ENCODE measurements around the gene PTPRN2.
"Not testable (repeated sequence)": the region's sequence is repeated elsewhere in the genome, so short reads cannot be mapped to it uniquely, and the experiment has no call there.

PTPRN2 gene

GRCh38 chr7:158261362-158262235 is 326.0 kb downstream of the PTPRN2 start:
- DNase-seq, result no peak

DNA sequence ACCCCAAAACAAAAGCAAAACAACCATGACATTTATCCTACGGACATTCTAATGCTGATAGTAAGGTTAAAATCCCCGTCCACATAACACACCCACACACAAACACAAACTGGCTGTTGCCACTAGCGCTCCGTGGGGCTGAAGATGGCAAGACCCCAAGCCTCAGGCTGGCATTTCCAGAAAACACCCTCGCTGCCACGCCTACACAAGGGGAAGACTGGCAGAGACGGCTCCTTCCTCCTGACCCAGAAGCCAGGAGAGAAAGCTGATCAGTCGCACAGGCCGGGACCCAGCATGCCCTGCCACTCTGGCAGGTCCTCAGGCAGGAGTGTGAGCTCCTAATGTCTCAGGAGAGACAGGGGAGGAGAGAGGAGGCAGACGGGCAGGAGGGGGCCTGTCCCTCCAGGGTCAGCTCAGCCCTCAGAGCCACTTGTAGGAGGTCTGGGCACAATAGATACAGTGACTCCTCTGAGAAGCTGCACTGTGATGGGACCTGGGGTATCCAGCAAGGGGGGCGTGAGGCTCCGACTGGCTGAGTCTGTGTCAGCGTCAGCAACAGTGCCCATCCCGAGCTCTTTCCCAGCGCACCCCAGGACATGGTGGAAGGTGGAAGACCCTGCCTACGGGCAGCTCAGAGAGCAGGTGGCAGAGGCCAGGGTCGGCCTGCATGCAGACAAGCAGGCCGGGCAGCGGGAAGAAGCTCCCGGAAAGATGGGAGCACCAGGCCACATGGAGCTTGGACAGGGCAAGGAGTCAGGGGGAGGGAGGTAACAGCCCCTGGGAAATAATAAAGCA is 326.9 kb downstream of the PTPRN2 start:
- no peak for DNase-seq

DNA sequence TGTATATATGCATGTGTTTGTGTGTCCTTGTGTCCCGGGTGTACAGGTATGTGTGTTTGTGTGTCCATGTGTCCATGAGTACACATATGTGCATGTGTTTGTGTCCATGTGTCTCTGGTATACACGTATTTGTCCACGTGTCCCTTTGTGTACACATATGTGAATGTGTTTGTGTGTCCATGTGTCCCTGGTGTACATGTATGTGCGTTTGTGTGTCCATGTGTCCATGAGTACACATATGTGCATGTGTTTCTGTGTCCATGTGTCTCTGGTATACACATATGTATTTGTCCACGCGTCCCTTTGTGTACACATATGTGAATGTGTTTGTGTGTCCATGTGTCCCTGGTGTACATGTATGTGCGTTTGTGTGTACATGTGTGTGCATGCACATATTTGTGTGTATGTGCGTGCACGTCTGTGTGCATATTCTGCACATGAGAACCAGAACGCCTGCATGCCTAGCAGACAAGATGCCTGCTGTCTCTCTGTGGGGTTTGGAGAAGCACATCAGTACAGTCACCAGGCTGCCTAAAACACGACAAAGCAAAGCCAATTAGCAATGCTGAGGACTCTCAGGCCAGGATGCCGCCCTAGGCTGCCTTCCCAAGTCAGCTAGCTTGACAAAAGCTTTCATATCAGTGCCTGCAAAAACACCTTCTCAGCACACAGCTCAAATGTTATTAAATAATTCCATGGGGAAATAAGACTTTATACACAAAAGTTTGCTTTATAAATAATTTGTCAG is 327.8 kb downstream of the PTPRN2 start:
- no peak for DNase-seq

- DNase-seq, result no peak
Observed at GRCh38 chr7:158259141-158259540, 328.5 kb downstream of the PTPRN2 start.

DNA sequence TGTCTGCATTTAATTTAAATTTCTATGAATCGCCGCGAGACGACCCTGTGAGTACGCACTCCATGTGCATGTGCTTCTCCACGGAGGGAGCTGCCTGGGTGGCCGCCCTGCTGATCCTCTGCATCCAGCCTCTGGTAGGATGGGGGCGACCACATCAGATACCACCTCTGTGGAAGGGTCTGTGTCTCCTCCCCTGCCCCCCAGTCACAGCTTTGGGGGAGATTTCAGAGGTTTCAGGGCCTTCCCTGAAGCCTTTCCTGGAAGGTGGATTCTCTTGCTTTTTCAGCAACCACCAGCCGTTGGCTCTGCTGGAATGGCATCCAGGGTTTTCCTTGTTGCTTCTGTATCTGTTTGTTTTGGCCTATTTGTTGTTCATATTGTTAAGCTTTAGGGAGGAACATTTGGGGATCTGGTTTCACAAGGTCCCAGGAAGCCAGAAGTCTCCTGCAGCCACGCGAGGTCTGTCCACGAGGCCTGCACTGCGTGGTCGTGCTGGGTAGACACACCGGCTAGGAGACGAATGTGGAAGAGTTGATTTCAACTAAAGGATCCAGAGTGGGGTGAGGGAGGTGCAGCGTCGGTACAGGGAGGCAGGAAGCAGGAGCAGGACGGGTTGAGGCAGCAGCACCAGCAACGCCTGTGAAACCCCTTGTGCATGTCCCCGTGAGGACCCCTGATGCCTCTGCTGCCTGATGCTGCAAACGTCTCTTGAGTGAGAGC is 329.1 kb downstream of the PTPRN2 start:
- DNase-seq, result no peak

GRCh38 chr7:158257516-158258410 is 329.9 kb downstream of the PTPRN2 start:
- no peak for DNase-seq

DNA sequence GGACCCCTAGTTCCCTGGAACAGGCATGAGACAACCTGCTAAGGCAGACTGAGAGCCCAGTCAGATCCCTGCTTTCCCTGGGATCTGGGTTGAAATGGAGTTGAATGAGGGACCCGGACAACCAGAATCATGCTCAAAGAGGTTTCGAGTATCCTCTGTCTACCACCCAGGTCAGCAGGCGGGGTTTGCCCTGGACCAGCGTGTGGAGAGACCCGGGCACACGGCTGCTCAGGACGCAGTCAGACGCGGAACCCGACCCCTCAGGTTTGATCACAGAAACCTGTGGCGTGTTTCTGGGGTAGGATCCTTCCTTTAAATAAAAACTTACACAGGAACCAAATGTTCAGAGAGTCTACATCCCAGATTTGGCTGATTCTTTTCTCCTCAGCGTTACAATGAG is 330.6 kb downstream of the PTPRN2 start:
- DNase-seq, result no peak

DNA sequence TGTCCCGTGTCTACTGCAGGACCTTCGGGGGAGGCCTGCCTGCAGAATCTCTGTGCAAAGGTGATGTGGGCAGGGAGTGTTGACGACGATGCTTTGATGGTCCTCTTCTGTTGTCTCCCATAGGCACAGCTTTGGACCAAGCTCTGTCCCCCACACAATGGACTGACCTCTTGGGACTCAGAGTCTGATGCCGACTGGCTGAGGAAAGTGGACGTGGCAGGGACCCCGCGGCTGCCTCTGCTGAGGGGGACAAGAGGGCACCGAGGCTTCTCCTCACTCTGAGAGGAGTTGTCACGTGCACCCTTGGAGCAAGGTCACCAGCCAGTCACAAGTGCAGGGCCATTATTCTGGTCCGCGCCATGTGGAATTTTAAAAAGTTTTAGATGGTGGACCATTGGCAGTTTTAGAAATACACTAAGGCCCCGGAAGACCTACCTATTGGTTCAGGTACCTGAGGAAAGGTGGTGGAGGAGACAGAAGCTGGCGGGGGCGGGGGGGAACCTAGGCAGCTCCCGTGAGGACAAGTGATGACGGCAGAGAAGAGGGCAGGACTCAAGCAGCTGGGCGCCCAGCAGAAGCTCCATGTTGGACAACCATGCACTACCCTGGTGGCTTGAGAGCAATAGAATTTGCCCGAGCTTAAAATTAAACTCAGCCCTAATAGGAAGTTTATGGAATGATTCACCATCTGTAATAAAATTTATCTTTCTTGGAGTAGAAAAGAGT is 331.4 kb downstream of the PTPRN2 start:
- DNase-seq, result no peak

GRCh38 chr7:158255558-158255957 is 332.1 kb downstream of the PTPRN2 start:
- no peak for DNase-seq

DNA sequence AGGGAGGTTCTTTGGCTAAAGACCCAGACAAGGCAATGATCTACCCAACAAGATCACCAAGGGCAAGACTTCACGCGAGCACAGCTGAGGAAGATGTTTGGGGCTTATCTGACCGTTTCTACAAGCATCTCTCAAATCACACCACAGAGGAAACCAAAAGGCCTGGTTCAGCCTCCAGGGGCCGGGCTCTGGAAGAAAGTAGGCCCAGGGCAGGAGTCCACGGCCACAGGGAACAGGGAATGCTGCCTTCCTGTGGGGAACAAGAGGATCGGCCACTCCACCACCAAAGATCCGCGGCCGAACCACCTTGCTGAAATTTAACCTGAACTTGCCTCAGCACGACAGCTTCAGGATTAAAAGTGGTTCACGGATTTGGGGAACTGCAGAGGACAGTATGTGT is 332.5 kb downstream of the PTPRN2 start:
- no peak for DNase-seq

DNA sequence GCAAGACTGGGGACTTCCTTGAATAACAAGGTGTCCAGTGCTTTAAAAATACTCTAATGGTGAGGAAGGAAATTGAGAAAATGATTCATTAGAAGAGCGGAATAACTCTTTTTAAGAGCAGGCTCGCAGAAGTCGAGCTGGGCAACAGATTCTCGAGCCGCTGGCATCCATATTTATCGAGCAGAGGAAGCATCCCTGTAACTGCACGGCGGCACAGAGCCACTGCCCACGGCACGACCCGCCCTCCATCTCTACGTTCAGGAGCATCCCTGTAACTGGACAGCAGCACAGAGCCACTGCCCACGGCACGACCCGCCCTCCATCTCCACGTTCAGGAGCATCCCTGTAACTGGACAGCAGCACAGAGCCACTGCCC is 334.0 kb downstream of the PTPRN2 start:
- not testable (repeated sequence) for DNase-seq

- DNase-seq, result no peak
Observed at GRCh38 chr7:158252837-158253669, 334.6 kb downstream of the PTPRN2 start.

- no peak for DNase-seq
Observed at GRCh38 chr7:158252081-158252836, 335.4 kb downstream of the PTPRN2 start.

- no peak for DNase-seq
Observed at GRCh38 chr7:158251061-158251965, 336.3 kb downstream of the PTPRN2 start.

- no peak for DNase-seq
Observed at GRCh38 chr7:158249692-158250091, 337.9 kb downstream of the PTPRN2 start.

GRCh38 chr7:158248816-158249215 is 338.8 kb downstream of the PTPRN2 start:
- no peak for DNase-seq

DNA sequence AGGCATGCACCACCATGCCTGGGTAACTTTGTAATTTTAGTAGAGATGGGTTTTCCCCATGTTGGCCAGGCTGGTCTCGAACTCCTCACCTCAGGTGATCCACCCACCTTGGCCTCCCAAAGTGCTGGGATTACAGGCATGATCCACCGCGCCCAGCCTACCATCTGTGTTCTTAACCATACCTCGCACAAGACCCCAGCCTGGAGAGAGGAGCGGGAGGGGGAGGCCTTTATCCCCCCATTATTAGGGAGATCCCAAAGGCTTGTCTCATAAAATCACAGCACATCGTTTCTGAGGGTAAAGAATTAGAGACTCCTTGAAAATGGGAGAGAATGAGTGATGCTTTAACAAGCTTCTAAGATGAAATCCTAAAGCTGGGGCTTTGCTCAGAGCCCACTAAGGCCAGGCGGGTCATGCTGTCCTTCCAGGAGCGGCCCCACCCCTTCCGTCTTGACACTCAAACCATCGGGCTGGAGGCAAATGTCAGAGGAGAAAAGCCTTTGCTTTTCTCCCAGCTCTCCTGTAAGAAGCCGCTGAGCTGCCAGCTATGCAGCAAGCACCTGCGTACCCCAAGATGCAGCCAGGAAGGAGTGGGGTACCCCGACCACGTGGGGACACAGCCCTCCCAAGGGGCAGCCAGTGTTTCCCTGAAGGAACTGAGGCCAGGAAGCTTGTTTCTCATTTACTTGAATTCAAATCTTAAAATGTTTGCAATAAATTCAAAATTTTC is 339.7 kb downstream of the PTPRN2 start:
- DNase-seq, result no peak

Measured in fibroblast of skin of abdomen (primary cell).